HG02763 (cell line): Measurements from ENCODE around the gene CDK14.

Experiments
- ATAC-seq: cut with Tn5 transposase; IDR thresholded peaks from one replicate; pipeline ENCODE4 v1.9.1; 2021; ENCODE audit warnings: mild to moderate bottlenecking, moderate library complexity; ENCODE audit not compliant: unreplicated experiment

The CDK14 gene

DNA sequence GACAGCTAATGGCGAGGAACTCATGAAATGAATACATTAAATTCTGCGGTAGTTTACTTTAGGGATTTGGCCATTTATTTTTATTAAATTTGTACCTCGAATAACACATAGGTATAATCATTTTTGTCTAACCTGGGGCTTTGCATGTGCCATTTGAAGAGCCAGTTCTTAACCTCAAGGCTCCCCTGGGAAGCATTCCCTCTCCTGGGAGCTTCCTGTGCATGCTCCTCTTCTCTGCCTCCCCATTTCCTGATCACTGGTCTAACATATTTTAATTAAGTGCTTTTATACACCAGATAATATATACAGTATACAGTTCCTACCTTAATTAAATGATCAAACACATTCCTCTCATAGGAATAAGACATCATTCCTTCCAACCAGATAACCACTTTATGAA lies 484.2 kb downstream of the CDK14 start:
- no peak for ATAC-seq

DNA sequence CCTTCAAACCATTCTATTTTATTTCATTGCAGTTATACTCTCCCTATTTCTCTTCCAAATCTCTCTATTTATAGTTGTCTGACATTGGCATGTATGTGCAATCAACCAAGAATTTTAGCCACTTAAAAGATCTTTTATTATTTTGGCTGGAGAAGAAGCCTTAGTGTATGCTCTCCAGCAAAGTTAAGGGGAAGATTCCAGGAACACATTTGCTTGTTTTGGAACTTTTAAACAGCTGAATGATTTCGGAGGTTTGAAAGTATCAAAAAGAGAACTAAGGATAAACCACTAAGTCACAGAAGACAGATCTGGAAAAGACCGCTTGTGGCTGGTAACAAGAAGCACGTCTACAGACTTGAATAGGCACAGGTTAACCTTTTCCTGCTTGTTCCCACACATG lies 485.9 kb downstream of the CDK14 start:
- no peak for ATAC-seq

- no peak for ATAC-seq
Measured at GRCh38 chr7:91082852-91083495, 486.9 kb downstream of the CDK14 start.

- no peak for ATAC-seq
Measured at GRCh38 chr7:91083855-91084644, 487.9 kb downstream of the CDK14 start.

DNA sequence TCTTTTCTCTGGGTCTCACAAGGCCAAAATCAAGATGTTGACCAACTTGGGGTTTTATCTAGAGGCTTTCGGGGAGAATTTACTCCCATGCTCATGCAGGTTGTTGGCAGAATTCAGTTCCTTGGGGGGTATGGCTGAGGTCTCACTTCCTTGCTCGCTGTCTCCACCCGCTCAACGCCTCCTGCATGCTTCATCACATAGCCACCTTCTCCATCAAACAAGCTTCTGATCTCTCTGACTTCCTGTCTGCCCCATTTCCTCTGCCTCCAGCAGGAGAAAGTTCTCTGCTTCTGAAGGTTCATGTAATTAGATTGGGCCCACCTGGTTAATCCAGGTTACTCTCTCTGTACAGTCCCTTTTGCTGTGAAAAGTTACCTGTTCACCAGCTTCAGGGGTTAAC lies 489.1 kb downstream of the CDK14 start:
- ATAC-seq = no peak

DNA sequence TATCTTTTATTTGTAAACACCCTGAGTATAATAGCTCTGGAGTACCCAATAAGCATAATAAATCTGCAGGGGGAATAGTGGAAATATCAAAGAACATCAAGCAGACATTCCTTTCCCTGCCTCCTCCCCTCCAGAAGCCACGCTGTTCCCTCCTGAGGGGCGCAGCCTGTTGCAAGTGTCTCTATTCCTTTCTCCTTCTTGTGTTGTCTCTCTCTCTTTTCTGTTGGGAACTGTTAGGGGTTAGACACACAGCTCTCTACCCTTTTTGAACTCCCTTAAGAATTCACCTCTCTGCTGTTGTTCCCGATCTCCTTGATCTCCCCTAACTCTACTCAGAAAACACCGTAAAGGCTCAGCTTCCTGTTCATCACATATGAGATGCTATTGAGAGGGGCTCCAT lies 490.1 kb downstream of the CDK14 start:
- ATAC-seq = no peak

DNA sequence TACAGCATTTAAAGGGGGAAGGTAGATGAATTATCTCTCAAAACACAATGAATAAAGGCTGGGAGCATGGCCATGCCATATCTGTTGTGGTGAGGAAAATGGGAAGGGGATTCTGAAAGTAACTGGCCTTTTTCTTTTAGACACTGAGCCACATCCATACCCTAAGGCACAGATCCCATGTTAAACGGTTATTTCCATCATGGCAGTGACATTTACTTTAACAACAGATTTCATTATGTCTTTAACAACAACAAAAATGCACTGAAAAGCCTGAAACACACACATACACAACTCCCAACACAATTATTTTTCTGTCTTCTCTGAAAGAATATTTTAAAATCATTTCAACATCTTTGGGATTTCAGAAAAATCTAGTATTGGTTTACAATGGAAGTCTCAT lies 492.0 kb downstream of the CDK14 start:
- ATAC-seq = no peak

DNA sequence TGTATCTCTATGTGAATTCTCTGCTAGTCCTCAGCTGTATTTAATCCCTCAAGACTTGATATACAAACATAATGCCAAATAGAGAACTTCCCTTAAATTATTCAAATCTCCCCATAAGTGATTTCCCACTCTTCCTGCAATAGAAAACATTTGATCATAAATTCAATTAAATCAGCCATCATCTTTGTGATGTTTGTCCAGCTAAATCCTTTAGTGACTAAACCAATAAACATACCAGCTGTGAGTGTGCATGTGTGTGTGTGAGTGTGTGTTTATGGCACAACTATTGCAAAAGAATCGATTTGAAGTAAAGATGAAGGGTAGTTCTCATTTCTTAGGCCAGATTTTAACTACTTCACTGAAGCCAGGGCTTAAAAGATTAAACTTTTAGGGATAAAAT lies 492.6 kb downstream of the CDK14 start:
- ATAC-seq = no peak

GRCh38 chr7:91089382-91089963 lies 493.4 kb downstream of the CDK14 start:
- ATAC-seq = no peak

DNA sequence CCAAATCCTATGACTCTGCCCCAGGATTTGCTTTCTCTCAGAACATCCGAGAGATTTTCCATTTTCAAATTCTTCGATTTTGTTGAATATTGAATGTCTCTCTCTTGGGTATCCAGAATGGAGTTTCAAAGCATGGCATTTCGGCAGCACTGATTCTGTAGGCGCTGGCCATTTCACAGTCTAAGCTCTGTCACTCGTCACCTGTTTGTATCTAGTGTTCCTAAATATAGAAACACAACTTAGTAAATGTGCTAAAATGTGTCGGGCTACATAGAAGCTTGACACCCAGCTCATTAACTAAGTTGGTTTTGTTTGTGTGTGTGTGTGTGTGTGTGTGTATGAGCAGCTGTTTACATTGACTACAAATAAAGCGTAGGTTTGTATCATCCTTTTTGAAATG lies 494.6 kb downstream of the CDK14 start:
- ATAC-seq = no peak

- ATAC-seq = no peak
Measured at GRCh38 chr7:91091631-91092030, 495.5 kb downstream of the CDK14 start.

GRCh38 chr7:91093181-91093580 lies 497.1 kb downstream of the CDK14 start:
- no peak for ATAC-seq

DNA sequence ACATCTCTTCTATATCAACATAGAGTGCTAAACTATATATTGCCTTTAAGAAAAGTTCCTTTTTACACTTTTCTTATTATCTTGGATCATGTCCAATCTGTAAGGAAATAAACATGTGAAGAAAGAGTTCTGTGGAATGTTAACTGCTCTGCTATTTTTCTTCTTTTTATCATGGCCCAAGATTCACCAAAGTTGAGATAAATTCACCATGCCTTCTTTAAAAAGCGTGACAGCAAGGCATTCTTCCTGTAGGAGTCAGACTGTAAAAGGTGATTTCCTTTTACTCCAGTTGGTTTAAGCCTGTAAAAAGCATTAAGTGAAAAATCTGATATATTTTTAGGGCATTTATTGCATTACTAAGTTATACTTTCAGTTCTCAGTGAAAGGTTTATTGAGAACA lies 502.4 kb downstream of the CDK14 start:
- no peak for ATAC-seq

DNA sequence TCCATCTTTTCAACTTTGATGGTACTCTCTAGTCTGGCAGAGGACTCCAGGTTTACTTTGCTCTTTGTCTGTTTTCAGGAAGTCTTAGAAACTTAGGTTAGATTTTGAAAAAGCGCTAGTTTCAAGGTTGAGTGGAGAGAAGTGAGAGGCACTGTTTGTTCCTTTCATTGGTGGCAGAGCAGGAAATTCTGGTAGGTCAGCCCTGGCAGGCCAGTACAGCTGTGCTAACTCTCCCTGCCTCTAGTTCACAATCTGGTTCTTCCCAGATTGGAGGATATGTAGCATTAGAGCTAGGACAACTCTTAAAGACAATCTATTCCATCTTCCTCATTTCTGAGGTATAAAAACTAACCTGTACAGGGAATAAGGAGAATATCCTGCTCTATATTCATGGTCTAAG lies 507.2 kb downstream of the CDK14 start:
- no peak for ATAC-seq

- ATAC-seq = no peak
Measured at GRCh38 chr7:91107460-91107859, 511.3 kb downstream of the CDK14 start.

DNA sequence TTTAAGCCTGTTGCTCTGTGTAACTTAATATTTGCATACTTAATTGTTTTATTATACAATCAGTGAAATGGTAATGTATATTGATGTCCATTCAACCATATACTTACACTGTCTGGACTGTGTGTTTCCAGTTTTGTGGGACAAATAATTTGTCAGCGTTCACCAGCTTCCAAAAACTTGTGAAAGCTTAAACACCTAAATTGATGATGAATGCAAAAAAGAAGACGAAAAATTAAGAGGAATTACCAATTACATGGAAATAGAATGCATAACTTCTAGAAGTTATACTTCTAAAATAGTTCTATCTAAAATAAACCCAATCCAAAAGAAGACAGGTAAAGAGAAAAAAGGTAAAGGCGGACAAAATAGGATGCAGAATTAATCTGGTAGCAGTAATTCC lies 513.1 kb downstream of the CDK14 start:
- ATAC-seq = no peak

DNA sequence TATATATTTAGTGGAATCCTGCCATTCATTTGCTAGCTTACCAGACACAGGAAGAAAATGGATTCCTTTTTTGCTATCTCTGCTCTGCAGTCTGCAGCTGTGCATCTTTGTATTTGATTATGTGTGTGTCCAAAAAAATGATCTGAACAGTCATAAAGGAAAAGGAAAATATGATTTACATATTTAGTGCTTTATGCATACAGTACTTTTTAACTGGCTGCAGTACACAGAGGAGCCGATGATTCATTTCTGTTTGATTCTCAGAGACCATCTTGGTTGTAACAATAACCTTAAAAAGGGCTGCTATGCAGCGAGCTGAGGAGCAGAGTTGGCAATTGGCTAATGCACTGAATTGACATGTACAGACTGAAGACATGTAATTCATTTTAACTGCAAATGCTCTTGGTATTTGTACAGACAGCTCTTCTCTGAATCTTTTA lies 516.8 kb downstream of the CDK14 start:
- no peak for ATAC-seq

DNA sequence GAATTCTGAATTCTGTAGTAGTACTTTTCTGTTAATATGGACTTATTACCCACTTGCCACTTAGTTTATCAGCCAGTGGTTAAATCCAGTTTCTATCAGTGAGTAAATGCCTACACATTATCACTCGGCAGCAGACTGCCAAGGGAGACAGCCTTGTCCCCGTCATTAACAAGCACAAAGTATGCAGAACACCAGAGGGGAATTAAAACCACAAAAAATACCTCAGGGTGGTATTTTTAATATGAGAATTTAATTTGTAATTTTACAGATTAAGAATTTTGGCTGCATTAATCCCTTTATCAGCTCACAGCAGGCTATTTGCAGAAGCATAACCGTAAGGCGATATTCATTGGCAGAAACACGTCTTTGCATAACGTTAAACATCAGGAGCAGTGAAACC lies 518.1 kb downstream of the CDK14 start:
- ATAC-seq = no peak

- ATAC-seq = no peak
Measured at GRCh38 chr7:91126762-91127161, 530.6 kb downstream of the CDK14 start.

DNA sequence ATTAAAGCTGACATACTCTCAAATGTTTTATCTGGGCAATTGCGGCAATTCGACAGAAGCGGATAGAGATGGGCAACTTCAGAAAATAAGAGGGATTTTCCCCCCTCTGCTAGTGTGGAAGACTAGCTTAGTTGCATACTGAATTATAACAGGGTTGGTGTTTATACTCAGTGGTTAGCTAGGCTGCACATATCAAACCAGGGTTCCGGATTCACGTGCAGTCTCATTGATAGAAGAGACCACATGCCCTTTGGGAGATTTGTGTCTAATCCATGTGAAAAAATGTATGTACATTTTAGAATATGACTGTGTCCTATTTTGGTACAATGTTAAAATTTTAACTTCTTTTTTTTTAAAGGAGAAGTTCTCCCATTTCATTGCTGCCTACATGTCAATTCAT lies 531.2 kb downstream of the CDK14 start:
- ATAC-seq = no peak

GRCh38 chr7:91127959-91128358 lies 531.8 kb downstream of the CDK14 start:
- ATAC-seq = no peak

GRCh38 chr7:91128683-91129348 lies 532.7 kb downstream of the CDK14 start:
- ATAC-seq = no peak
